Hepatocyte (in vitro differentiated cells): ENCODE results near the gene TXNDC2.

Experiments used
- EZH2 ChIP-seq: fragments of 200-600 bp; sonication (generic); IDR thresholded peaks from 2 replicates; pipeline ENCODE4 v1.6.1; 2016; ENCODE audit warnings: antibody characterized with exemption, mild to moderate bottlenecking, borderline replicate concordance
- TF ChIP-seq, protein P1 (sequence below): fragments of 200-600 bp; sonication (generic); IDR thresholded peaks from 2 replicates; pipeline ENCODE4 v1.5.1; 2016; ENCODE audit warnings: antibody characterized with exemption, mild to moderate bottlenecking; ENCODE audit not compliant: poor library complexity

DNA sequence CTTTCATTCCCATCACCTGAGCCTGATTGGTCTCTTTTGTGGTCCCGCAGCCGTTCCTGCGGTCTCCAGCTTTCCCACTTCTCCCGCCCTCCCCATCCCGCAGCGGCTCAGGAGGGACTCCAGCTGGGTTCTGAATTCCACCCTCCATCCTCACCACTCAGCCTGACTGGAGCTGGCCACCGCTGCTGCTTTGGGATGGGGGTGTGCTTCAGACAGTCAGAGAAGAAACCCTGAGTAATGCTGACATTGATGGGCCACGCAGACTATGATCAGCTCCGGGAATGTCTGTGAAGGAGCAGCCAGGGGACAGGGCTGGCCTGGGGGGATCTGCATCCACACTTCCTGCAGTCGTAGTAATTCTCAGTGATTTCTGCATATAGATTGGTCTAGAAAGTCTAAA lies 45.9 kb upstream of the TXNDC2 start:
- TF ChIP-seq, protein P1, sequence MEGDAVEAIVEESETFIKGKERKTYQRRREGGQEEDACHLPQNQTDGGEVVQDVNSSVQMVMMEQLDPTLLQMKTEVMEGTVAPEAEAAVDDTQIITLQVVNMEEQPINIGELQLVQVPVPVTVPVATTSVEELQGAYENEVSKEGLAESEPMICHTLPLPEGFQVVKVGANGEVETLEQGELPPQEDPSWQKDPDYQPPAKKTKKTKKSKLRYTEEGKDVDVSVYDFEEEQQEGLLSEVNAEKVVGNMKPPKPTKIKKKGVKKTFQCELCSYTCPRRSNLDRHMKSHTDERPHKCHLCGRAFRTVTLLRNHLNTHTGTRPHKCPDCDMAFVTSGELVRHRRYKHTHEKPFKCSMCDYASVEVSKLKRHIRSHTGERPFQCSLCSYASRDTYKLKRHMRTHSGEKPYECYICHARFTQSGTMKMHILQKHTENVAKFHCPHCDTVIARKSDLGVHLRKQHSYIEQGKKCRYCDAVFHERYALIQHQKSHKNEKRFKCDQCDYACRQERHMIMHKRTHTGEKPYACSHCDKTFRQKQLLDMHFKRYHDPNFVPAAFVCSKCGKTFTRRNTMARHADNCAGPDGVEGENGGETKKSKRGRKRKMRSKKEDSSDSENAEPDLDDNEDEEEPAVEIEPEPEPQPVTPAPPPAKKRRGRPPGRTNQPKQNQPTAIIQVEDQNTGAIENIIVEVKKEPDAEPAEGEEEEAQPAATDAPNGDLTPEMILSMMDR = no peak
- no peak for TF ChIP-seq EZH2
